Stomach (tissue), 9 donors: ENCODE measurements around the gene VSTM1. TPM values are rescaled to one million over a fixed set of nuclear protein-coding genes. Genes with fewer than 3 reads are reported as not detected.
A peak's percentile ranks its signal among the peaks of the same experiment; 100 is the strongest.

Source experiments
- DNase-seq, 2 donors: peaks; one replicate each; pipeline versions ENCODE4 v3.0.0 to v3.0.0-alpha.2; 2013 to 2019
- H3K27ac ChIP-seq, 5 donors: fragments of 200-600 bp in 4 of 5; sonication (generic) in 4 of 5; one replicate each; pipeline ENCODE4 v1.5.1; 2013 to 2019; ENCODE audit warnings: mild to moderate bottlenecking in 1 of 5, moderate library complexity in 1 of 5
- H3K27me3 ChIP-seq, 3 donors: fragments of 200-600 bp; sonication (generic); one replicate each; pipeline ENCODE4 v1.5.1; 2017 to 2019; ENCODE audit warnings: mixed run types in 1 of 3
- H3K36me3 ChIP-seq, 4 donors: fragments of 200-600 bp; sonication (generic); 1 replicate in 3 of 4; 2 replicates in 1 of 4; pipeline ENCODE4 v1.5.1; 2016 to 2019
- H3K4me1 ChIP-seq, 4 donors: fragments of 200-600 bp; sonication (generic); one replicate each; pipeline ENCODE4 v1.5.1; 2016 to 2019
- H3K4me3 ChIP-seq, 4 donors: fragments of 200-600 bp; sonication (generic) in 3 of 4; one replicate each; pipeline ENCODE4 v1.5.1; 2016 to 2019; ENCODE audit warnings: mild to moderate bottlenecking in 1 of 4
- H3K9me3 ChIP-seq, 4 donors: fragments of 200-600 bp; sonication (generic); one replicate each; pipeline ENCODE4 v1.5.1; 2016 to 2019
- EP300 ChIP-seq: sonication (generic); formaldehyde crosslinking; IDR thresholded peaks from one replicate; pipeline ENCODE4 v1.6.1; 2017; ENCODE audit warnings: antibody characterized with exemption
- POLR2A ChIP-seq, 4 donors: fragments of 450-650 bp; IDR thresholded peaks; one replicate each; pipeline ENCODE4 v1.6.1; 2016; ENCODE audit warnings: antibody characterized with exemption in 4 of 4, control low read depth in 2 of 4, mild to moderate bottlenecking in 1 of 4, moderate library complexity in 1 of 4
- POLR2AphosphoS5 ChIP-seq, 3 donors: sonication (generic); formaldehyde crosslinking; IDR thresholded peaks; one replicate each; pipeline ENCODE4 v1.6.1; 2016; ENCODE audit warnings: antibody characterized with exemption in 3 of 3
- WGBS, 5 donors: extraction: QIAGEN DNeasy Blood & Tissue Kit in 3 of 5; methylation state at CpG; one replicate each; pipeline versions ENCODE4 v1.1.5 to v1.1.7; 2013 to 2018; 5-methylcytosine and 5-hydroxymethylcytosine counted together
- intact Hi-C: fragments of 100-400 bp; cut with DNase I; formaldehyde crosslinking; loops from one replicate; pipeline ENCODE4 v1.15.1; 2023; ENCODE audit warnings: low total_unique reads
- polyA plus RNA-seq, 3 donors: library from polyadenylated mRNA; stranded (reverse); fragments of 200-250 nt; gene quantifications; one replicate each; pipeline ENCODE4 v1.2.3, GENCODE V29; 2013
- total RNA-seq, 5 donors: library from RNA; depleted of rRNA; stranded (reverse); fragments of >200 nt; gene quantifications; one replicate each; pipeline versions ENCODE4 v1.1.0 to v1.2.3, GENCODE V29; 2014 to 2016
- TF ChIP-seq, protein P1 (sequence below), 7 experiments: fragments of 450-650 bp in 4 of 7; fragments of 200-600 bp in 3 of 7; sonication (generic) in 3 of 7; IDR thresholded peaks; one replicate each; pipeline ENCODE4 v1.5.1; 2016 to 2019; ENCODE audit warnings: antibody characterized with exemption in 7 of 7, control low read depth in 2 of 7, mild to moderate bottlenecking in 1 of 7
- donor health status: healthy with polysubstance abuse.
- donor health status: Bipolar disorder and iron deficiency.
- donor health status: healthy.

VSTM1 gene
- total and polyA plus RNA-seq, 8 donors, result not detected

DNA sequence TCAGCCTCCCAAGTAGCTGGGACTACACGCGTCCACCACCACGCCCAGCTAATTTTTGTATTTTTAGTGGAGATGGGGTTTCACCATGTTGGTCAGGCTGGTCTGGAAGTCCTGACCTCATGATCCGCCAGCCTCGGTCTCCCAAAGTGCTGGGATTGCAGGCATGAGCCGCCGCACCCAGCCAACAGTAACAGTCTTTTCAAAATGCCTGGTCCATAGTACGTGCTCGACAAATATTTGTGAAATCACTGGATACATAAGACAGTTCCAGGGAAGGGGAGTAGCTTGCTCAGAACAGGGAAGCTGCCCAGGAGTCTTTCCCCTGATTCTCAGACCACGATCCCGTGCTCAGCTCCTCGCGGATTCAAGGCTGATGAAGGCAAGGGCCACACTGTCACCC is 41.8 kb downstream of the VSTM1 start:
- TF ChIP-seq EP300 (no peak), POLR2AphosphoS5 (IDR thresholded peaks at IDR 0.05) (no peak), POLR2A (IDR thresholded peaks at IDR 0.05) (no peak)
- TF ChIP-seq, protein P1, sequence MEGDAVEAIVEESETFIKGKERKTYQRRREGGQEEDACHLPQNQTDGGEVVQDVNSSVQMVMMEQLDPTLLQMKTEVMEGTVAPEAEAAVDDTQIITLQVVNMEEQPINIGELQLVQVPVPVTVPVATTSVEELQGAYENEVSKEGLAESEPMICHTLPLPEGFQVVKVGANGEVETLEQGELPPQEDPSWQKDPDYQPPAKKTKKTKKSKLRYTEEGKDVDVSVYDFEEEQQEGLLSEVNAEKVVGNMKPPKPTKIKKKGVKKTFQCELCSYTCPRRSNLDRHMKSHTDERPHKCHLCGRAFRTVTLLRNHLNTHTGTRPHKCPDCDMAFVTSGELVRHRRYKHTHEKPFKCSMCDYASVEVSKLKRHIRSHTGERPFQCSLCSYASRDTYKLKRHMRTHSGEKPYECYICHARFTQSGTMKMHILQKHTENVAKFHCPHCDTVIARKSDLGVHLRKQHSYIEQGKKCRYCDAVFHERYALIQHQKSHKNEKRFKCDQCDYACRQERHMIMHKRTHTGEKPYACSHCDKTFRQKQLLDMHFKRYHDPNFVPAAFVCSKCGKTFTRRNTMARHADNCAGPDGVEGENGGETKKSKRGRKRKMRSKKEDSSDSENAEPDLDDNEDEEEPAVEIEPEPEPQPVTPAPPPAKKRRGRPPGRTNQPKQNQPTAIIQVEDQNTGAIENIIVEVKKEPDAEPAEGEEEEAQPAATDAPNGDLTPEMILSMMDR (IDR thresholded peaks at IDR 0.05), result no peak
- H3K27ac ChIP-seq, result no peak overlapping the region
- no peak for DNase-seq
- H3K9me3 ChIP-seq, result peaks cover 0 to 6% (median 0%) of the 10 kb centered on the region in 4 donors
- no peaks in the 10 kb centered on the region for H3K36me3 ChIP-seq
- H3K4me3 ChIP-seq, result no peak overlapping the region
- H3K27me3 ChIP-seq, result peaks cover 0 to 47% (median 8%) of the 10 kb centered on the region in 3 donors
- H3K4me1 ChIP-seq, result peaks cover 6 to 38% (median 13%) of the 10 kb centered on the region in 4 donors
- 79 to 87% (median 81%) methylated on average over 13 of the region's 13 CpGs for WGBS, 5 donors
- intact Hi-C loops, result loop anchor here (10.0 kb wide), 2 partner anchors 117 to 177 kb away; partner anchors contain the start of gene CACNG7

DNA sequence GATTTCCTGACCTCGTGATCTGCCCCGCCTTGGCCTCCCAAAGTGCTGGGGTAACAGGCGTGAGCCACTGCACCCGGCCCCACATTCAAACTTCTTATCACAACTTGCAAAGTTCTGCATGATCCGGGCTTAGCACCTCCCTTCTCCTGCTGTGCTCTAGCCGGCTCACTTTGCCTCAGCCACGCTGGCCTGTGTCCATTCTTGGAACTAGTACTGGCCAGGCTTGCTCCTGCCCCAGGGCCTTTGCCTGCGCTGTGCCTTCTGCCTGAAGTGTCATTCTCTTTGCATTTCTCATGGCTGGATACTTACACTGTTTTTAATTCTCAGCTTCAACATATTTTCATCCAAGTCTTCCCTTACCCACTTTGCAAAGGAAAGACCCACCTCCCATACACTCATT is 42.3 kb downstream of the VSTM1 start:
- no peak overlapping the region for H3K27ac ChIP-seq
- peaks cover 0 to 48% (median 8%) of the 10 kb centered on the region in 3 donors for H3K27me3 ChIP-seq
- TF ChIP-seq EP300, result no peak
- no peak for TF ChIP-seq POLR2AphosphoS5 (IDR thresholded peaks at IDR 0.05)
- TF ChIP-seq, protein P1 (IDR thresholded peaks at IDR 0.05), result no peak
- no peak for TF ChIP-seq POLR2A (IDR thresholded peaks at IDR 0.05)
- H3K9me3 ChIP-seq, result peaks cover 0 to 6% (median 0%) of the 10 kb centered on the region in 4 donors
- 73 to 86% (median 77%) methylated on average over 8 of the region's 8 CpGs for WGBS, 5 donors
- peaks cover 6 to 38% (median 13%) of the 10 kb centered on the region in 4 donors for H3K4me1 ChIP-seq
- DNase-seq, result no peak
- H3K36me3 ChIP-seq, result no peaks in the 10 kb centered on the region
- no peak overlapping the region for H3K4me3 ChIP-seq
- intact Hi-C loops, result loop anchor here (10.0 kb wide), 2 partner anchors 117 to 177 kb away; partner anchors contain the start of gene CACNG7

DNA sequence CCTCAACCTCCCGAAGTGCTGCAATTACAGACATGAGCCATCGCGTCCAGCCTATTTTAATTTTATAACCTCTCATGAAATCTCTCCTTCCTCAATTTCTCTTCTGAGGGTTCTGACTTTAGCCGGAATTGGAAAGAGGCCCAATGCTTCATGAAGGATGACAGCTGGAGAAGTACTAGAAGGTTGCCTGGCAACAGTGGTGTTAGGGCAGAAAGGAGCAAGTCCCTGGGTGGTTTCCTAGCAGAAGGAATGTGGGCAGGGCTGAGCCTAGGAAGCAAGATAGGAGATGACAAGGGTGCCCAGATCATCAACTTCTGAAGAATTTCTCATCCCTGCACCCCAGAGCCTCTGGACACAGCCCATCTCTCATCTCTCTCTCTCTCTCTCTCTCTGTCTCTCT is 46.4 kb downstream of the VSTM1 start:
- DNase-seq, result peak in 1 of 2 donors; percentile 12
- no peak overlapping the region for H3K27ac ChIP-seq
- peaks cover 6 to 27% (median 7%) of the 10 kb centered on the region in 4 donors for H3K4me1 ChIP-seq
- H3K36me3 ChIP-seq, result no peaks in the 10 kb centered on the region
- intact Hi-C loops, result no loop called here
- peaks cover 0 to 51% (median 2%) of the 10 kb centered on the region in 3 donors for H3K27me3 ChIP-seq
- WGBS, 5 donors, result 85 to 90% (median 88%) methylated on average over 4 of the region's 4 CpGs
- H3K9me3 ChIP-seq, result peaks cover 0 to 6% (median 0%) of the 10 kb centered on the region in 4 donors
- TF ChIP-seq EP300 (no peak), POLR2AphosphoS5 (IDR thresholded peaks at IDR 0.05) (no peak), POLR2A (IDR thresholded peaks at IDR 0.05) (no peak)
- TF ChIP-seq, protein P1 (IDR thresholded peaks at IDR 0.05), result no peak
- H3K4me3 ChIP-seq, result no peak overlapping the region

DNA sequence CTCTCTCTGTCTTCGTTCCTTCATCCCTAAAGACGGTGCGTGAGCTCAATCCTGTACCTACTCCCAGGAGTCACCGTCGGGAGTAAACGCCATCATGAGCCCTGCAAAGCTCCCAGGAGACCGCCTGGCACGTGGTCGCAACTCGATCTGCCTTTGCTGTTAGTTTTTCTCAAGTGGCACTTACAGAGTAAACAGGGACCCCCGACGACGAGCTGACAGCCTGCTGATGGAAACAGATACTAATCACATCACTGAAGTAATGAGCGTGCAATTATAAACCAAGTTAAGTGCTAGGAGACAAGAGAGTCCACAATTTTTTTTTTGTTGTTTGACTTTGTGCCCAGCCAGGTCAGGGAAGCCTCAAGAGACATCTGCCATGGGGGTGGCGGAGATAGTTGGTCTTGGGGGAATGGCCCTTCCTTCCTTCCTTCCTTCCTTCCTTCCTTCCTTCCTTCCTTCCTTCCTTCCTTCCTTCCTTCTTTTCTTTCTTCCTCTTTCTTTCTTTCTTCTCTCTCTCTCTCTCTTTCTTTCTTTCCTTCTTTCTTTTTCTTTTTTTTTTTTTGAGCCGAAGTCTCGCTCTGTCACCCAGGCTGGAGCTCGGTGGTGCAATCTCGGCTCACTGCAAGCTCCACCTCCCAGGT is 48.7 kb downstream of the VSTM1 start:
- H3K4me1 ChIP-seq, result peaks cover 0 to 17% (median 7%) of the 10 kb centered on the region in 4 donors
- H3K27ac ChIP-seq, result no peak overlapping the region
- WGBS, 5 donors, result 39 to 56% (median 50%) methylated on average over 19 of the region's 19 CpGs
- H3K4me3 ChIP-seq, result no peak overlapping the region
- H3K9me3 ChIP-seq, result peaks cover 0 to 6% (median 0%) of the 10 kb centered on the region in 4 donors
- DNase-seq, result no peak
- H3K27me3 ChIP-seq, result peaks cover 0 to 71% (median 9%) of the 10 kb centered on the region in 3 donors
- no peaks in the 10 kb centered on the region for H3K36me3 ChIP-seq
- TF ChIP-seq POLR2A (IDR thresholded peaks at IDR 0.05) (no peak), POLR2AphosphoS5 (IDR thresholded peaks at IDR 0.05) (no peak), EP300 (no peak)
- TF ChIP-seq, protein P1 (IDR thresholded peaks at IDR 0.05), result no peak
- intact Hi-C loops, result no loop called here
